CD4-positive, alpha-beta T cell treated with Interleukin-2 at 100 ng/mL for 4 hours (primary cell): ENCODE results near the gene SARM1.

Source experiments
- DNase-seq: peaks from one replicate; pipeline ENCODE4 v3.0.0-alpha.2; 2020; ENCODE audit warnings: low spot score

Gene SARM1

GRCh38 chr17:28341516-28341915 lies 30.0 kb upstream of the SARM1 start:
- DNase-seq: no peak

GRCh38 chr17:28342313-28342712 lies 29.2 kb upstream of the SARM1 start:
- no peak for DNase-seq

GRCh38 chr17:28343491-28343932 lies 28.0 kb upstream of the SARM1 start:
- no peak for DNase-seq

- DNase-seq: no peak
Measured at GRCh38 chr17:28344011-28344410, 27.5 kb upstream of the SARM1 start.

GRCh38 chr17:28344435-28344901 lies 27.0 kb upstream of the SARM1 start:
- no peak for DNase-seq

- DNase-seq: no peak
Measured at GRCh38 chr17:28345419-28346198, 25.9 kb upstream of the SARM1 start.

- DNase-seq: no peak
Measured at GRCh38 chr17:28346199-28346580, 25.3 kb upstream of the SARM1 start.

- DNase-seq: no peak
Measured at GRCh38 chr17:28346746-28347246, 24.7 kb upstream of the SARM1 start.

GRCh38 chr17:28347261-28347891 lies 24.1 kb upstream of the SARM1 start:
- no peak for DNase-seq

GRCh38 chr17:28348979-28349378 lies 22.5 kb upstream of the SARM1 start:
- no peak for DNase-seq

- DNase-seq: no peak
Measured at GRCh38 chr17:28350271-28350670, 21.2 kb upstream of the SARM1 start.

GRCh38 chr17:28357061-28357900 lies 14.2 kb upstream of the SARM1 start, which contains the start of gene POLDIP2:
TSS of gene POLDIP2 (minus strand) at chr17:28357527. CDS start at chr17:28357448, 79 bp downstream.
- peak; percentile 96 for DNase-seq

- DNase-seq: no peak
Measured at GRCh38 chr17:28357901-28358197, 13.6 kb upstream of the SARM1 start.

GRCh38 chr17:28363186-28363585 lies 8.3 kb upstream of the SARM1 start:
- DNase-seq: no peak

- DNase-seq: no peak
Measured at GRCh38 chr17:28363776-28364650, 7.5 kb upstream of the SARM1 start.

GRCh38 chr17:28364665-28365363 lies 6.7 kb upstream of the SARM1 start, which contains the start of gene SEBOX:
TSS of gene SEBOX (minus strand) at chr17:28365199. CDS start at chr17:28365151, 48 bp downstream.
- DNase-seq: no peak

- DNase-seq: no peak
Measured at GRCh38 chr17:28365487-28365886, 6.0 kb upstream of the SARM1 start.

- DNase-seq: no peak
Measured at GRCh38 chr17:28366605-28367004, 4.9 kb upstream of the SARM1 start.

- DNase-seq: no peak
Measured at GRCh38 chr17:28367641-28368305, 3.7 kb upstream of the SARM1 start.

- DNase-seq: no peak
Measured at GRCh38 chr17:28368306-28368831, 3.1 kb upstream of the SARM1 start.
